IPS-18c (cell line): ENCODE results near the gene PIK3AP1.

Source experiments
- H3K4me3 ChIP-seq: 2 replicates; pipeline ENCODE4 v1.7.0; 2013; ENCODE audit warnings: low read depth, mild to moderate bottlenecking, low read length, moderate library complexity; ENCODE audit not compliant: insufficient read depth
- H3K9me3 ChIP-seq: one replicate; pipeline ENCODE4 v1.6.1; 2013; ENCODE audit warnings: mild to moderate bottlenecking, low read length, moderate library complexity; ENCODE audit not compliant: control insufficient read depth, insufficient read depth

PIK3AP1 gene

GRCh38 chr10:96641396-96642295 is 78.7 kb downstream of the PIK3AP1 start:
- no peak overlapping the region for H3K4me3 ChIP-seq
- peaks cover 2% of the 10 kb centered on the region for H3K9me3 ChIP-seq

DNA sequence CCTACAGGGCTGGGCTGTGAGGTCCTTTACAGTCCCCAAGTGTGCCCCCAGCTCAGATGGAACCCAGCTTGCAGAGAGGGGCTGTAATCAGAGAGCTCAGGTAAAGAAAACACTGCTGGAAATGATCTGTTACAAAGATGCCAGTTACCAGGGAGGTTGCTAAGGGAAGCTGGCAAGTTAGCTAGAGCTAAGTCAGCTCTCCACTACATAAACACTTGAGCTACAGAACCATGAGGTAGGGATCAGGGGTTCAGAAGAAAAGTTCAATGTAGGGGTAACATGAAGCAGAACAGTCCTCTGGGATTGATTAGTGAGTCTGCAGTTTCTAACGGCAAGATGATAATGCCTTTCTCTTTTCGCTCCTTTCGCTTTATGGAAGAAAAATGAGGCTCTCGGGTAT is 80.4 kb downstream of the PIK3AP1 start:
- no peak overlapping the region for H3K4me3 ChIP-seq
- H3K9me3 ChIP-seq, result peaks cover 2% of the 10 kb centered on the region

DNA sequence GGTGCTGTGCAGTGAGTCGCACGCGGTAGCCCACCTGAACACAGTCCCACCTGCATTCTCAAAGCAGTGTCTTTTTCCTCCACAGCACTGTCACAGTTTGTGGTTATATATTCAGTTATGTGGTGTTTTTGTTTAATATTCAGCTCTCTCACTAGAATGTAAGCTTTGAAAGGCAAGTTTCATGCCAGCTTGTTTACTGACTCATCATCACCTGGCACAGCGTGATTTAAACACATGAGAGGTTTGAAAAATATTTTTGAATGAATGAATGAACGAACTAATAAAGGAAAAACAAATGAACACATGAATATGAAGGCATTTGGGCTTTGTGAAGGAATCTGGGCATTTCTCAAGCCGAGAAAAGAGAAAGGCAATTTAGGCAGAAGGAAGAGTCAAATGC is 81.6 kb downstream of the PIK3AP1 start:
- Histone ChIP-seq H3K4me3 (no peak overlapping the region), H3K9me3 (peaks cover 2% of the 10 kb centered on the region)

- Histone ChIP-seq H3K4me3 (no peak overlapping the region), H3K9me3 (peaks cover 2% of the 10 kb centered on the region)
Measured at GRCh38 chr10:96638120-96638519, 82.2 kb downstream of the PIK3AP1 start.

- no peak overlapping the region for H3K4me3 ChIP-seq
- peaks cover 2% of the 10 kb centered on the region for H3K9me3 ChIP-seq
Measured at GRCh38 chr10:96637709-96638108, 82.6 kb downstream of the PIK3AP1 start.

DNA sequence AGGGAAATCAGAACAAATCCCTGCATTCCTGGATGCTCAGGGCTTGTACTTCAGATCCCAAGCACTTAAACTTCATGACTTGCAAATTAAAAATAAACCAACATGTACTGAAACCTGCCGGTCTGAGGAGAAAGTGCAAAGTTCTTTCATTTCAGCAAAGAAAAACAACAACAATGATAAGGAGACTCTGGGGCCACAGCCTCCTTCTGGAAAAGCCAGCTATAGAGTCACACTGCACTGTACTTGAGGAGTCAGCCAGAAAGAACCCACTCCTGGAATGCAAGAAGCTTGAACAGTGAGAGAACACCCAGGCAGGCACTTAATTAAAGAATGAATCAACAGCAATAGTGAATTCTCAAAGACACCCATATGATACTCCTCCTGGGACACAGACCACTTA is 83.8 kb downstream of the PIK3AP1 start:
- Histone ChIP-seq H3K9me3 (peaks cover 2% of the 10 kb centered on the region), H3K4me3 (no peak overlapping the region)

GRCh38 chr10:96632974-96633710 is 87.2 kb downstream of the PIK3AP1 start:
- Histone ChIP-seq H3K9me3 (peaks cover 2% of the 10 kb centered on the region), H3K4me3 (no peak overlapping the region)

DNA sequence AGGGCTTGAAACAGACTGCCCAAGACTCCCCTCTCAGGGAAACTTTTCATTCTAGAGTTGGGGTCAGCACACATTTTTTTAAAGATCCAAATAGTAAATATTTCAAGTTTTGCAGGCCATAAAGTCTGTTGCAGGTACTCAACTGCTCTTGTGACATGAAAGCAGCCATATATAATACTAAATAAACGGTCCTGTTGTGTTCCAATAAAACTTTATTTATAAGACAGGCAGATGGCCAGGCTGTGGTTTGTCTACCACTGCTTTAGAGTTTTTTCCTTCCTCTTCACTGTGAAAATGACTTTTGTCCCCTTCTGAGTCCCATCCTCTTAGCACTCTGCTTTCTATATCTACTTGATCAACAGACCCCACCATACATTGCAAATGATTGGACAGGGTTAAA is 93.0 kb downstream of the PIK3AP1 start:
- H3K9me3 ChIP-seq, result no peaks in the 10 kb centered on the region

DNA sequence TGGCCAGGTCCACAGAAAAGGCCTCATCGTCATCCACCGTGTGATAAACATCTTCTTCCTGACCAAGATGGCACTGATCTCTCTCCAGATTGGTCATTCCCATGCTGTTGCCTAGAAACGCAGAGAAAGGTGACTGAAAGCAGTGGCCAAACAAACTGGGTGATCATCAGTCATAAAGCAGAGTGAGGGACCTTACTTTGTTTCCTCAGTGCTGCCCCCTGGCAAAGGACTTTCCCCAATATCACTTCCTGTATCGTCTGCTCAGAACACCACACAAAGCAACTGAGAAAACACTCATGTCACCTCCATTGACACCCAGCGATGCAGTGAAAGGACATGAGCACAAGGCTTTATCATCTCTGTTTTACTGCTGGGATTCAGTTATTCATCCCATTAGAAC is 93.5 kb downstream of the PIK3AP1 start:
- Histone ChIP-seq H3K9me3 (no peaks in the 10 kb centered on the region), H3K4me3 (no peak overlapping the region)

More for the DNA sequence above, 93.0 kb downstream of the PIK3AP1 start:
- no peak overlapping the region for H3K4me3 ChIP-seq

GRCh38 chr10:96625173-96625572 is 95.1 kb downstream of the PIK3AP1 start:
- no peaks in the 10 kb centered on the region for H3K9me3 ChIP-seq

GRCh38 chr10:96622013-96622787 is 98.1 kb downstream of the PIK3AP1 start:
- no peaks in the 10 kb centered on the region for H3K9me3 ChIP-seq

More at GRCh38 chr10:96625173-96625572, 95.1 kb downstream of the PIK3AP1 start:
- no peak overlapping the region for H3K4me3 ChIP-seq

DNA sequence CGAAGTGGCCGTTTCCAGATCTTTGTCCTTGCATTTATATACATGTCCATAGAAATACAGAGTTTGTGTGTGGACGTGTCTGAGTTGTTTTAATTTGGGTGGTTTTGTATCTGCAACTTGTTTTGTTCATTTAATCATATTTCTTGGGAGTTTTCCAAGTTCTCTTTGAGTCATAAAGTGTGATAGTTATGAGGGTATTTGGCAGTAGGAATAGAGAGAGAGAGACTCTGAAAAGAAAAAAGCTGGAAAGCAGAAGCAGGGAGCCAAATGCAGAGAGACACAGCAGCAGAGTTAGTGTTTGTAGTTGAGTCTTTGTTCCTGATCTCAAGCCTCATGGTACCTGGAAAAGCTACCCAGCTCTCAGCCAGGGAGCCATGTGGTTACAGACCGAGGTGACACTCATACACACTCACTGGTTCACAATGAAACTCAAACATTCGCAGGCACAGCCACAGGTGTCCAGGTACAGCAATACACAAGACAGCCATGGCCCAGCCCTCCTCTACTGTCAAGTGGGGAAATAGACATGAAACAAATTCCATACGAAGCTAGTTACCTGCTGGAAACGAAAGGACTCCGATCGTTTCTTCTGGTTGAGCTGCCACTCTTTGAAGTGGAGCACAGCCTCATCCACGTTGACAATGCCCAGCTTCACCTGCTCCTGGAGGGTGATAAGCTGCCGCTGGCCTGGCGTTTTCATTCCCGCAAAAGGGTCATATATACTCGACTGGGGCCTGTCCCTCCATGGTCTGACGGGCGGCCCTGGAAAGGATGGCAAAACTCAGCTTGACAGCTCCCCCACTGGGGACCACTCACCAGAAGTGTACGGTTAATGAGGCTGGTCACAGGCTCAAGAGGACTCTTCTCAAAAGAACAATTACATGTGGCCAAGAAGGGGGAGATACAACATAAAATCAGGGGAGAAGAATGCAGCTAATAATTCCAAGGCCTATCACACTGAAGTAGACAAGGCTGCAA is 100.2 kb downstream of the PIK3AP1 start:
- Histone ChIP-seq H3K4me3 (no peak overlapping the region), H3K9me3 (no peaks in the 10 kb centered on the region)

More at GRCh38 chr10:96622013-96622787, 98.1 kb downstream of the PIK3AP1 start:
- H3K4me3 ChIP-seq, result no peak overlapping the region

DNA sequence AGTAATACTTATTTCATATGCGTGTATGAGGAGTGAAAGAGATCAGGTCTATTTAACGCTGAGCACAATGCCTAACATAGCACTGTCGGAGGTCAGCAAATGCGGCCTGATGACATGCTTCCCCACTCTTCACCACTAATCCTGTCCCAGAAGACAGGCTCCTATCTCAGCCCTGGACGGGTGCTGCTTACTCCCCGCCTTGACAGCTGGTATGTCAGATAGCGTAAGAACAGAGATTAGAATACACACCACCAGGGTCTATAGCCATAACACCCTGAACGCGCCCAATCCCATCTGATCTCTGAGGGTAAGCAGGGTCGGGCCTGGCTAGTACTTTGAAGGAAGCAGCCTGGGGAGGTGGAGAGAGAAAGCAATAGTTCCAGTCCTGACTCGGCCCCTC is 101.2 kb downstream of the PIK3AP1 start:
- Histone ChIP-seq H3K9me3 (no peaks in the 10 kb centered on the region), H3K4me3 (no peak overlapping the region)

DNA sequence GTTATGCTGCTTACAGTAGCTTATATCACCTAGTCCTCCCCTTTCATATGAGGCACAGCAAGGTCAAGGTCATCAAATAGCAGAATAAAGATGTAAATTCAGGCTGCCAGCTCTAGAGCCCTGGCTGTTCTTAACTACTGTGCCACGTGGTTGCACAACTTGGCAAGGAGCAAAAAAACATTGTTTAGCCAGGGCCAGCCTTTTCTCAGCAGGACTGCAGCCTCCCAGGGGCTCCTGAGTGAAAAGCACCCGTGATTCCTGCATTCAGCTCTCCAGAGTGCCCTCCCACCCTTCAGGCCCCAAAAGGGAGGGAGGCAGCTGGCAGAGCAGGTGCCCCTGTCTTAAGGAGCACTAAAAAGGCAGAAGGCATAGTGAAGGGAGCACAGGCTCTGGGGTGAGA is 101.7 kb downstream of the PIK3AP1 start:
- no peaks in the 10 kb centered on the region for H3K9me3 ChIP-seq
- H3K4me3 ChIP-seq, result no peak overlapping the region

DNA sequence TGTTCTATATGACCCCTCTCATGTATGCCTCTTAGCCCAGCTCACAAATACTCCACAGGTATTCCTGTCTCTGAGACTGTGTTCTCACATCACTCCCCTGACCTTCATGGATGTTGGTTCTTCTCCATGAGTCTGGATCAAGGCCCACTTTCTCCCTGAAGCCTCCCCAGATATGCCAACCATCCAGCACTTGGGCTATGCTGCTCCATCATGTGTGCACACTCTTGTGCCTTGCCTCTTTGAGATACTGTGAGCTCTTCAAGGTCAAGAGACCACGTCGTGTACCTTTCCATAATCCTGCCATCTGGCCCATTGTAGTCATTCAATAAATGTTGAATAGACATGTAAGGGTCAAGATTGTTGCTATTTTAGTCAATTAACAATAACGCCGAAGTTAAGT is 103.4 kb downstream of the PIK3AP1 start:
- no peak overlapping the region for H3K4me3 ChIP-seq
- no peaks in the 10 kb centered on the region for H3K9me3 ChIP-seq

DNA sequence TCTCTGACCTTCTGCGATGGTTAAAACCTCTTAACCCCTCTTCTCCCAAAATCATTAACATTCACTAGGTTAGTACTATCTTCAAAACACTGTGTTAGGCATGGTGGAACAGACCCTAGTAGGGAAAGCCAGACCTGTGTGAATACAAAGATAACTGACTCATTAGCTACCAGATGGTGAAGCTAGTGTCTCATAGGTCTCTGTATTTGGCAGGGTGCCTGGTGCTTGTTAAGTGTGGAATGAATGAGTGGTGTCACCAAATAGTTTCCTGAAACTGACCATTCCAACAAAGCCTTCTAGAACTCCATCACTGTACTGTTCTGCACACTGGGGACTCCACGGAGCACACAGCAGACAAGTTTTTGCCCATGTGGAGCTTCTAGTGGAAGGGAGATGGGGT is 105.8 kb downstream of the PIK3AP1 start:
- no peak overlapping the region for H3K4me3 ChIP-seq
- no peaks in the 10 kb centered on the region for H3K9me3 ChIP-seq
